ENCODE data around the gene SPIN1.
A peak's percentile ranks its signal among the peaks of the same experiment; 100 is the strongest.

The SPIN1 gene

GRCh38 chr9:88429595-88430430, 41.6 kb downstream of the SPIN1 start:
- no peaks in the 10 kb centered on the region for H3K9me3 ChIP-seq (ENCODE audit: insufficient read depth, low read length, severe bottlenecking)
- H3K79me2 ChIP-seq (ENCODE audit: insufficient read depth, low read length) = peaks cover 67% of the 10 kb centered on the region
- no peak for TF ChIP-seq EZH2 (IDR thresholded peaks at IDR 0.05; ENCODE audit: borderline replicate concordance, low read depth, low read length, severe bottlenecking)
- no peak for TF ChIP-seq CTCF (IDR thresholded peaks at IDR 0.05; ENCODE audit: borderline replicate concordance, extremely low read depth, low read length, poor library complexity, severe bottlenecking)
- ATAC-seq (ENCODE audit: insufficient read depth, low read depth) (no peak), DNase-seq (no peak)
- no peak overlapping the region for H3K9ac ChIP-seq (ENCODE audit: low read depth, low read length)
- no peak overlapping the region for H3K27ac ChIP-seq (ENCODE audit: low read length)
- peaks cover 58% of the 10 kb centered on the region for H3K36me3 ChIP-seq (ENCODE audit: insufficient read depth, low read length)
- no peak overlapping the region for H3K4me2 ChIP-seq (ENCODE audit: insufficient read depth, low read length)
- no peak overlapping the region for H2AFZ ChIP-seq (ENCODE audit: low read depth, low read length)
- H3K4me1 ChIP-seq (ENCODE audit: insufficient read depth, low read length) = no peaks in the 10 kb centered on the region
- H3K4me3 ChIP-seq (ENCODE audit: low read depth in 1 of 2, low read length in 2 of 2) = no peak overlapping the region
- no peaks in the 10 kb centered on the region for H3K27me3 ChIP-seq (ENCODE audit: insufficient read depth, low read length, poor library complexity)
- H4K20me1 ChIP-seq (ENCODE audit: insufficient read depth, low read length) = peaks cover 30% of the 10 kb centered on the region

GRCh38 chr9:88433583-88434255, 45.5 kb downstream of the SPIN1 start:
- H2AFZ ChIP-seq (ENCODE audit: low read depth, low read length) = no peak overlapping the region
- H3K4me2 ChIP-seq (ENCODE audit: insufficient read depth, low read length) = no peak overlapping the region
- H3K9ac ChIP-seq (ENCODE audit: low read depth, low read length) = no peak overlapping the region
- no peaks in the 10 kb centered on the region for H3K9me3 ChIP-seq (ENCODE audit: insufficient read depth, low read length, severe bottlenecking)
- H3K79me2 ChIP-seq (ENCODE audit: insufficient read depth, low read length) = peaks cover 72% of the 10 kb centered on the region
- DNase-seq (no peak), ATAC-seq (ENCODE audit: insufficient read depth, low read depth) (peak; percentile 76)
- H3K4me1 ChIP-seq (ENCODE audit: insufficient read depth, low read length) = peaks cover 17% of the 10 kb centered on the region
- no peak overlapping the region for H3K27ac ChIP-seq (ENCODE audit: low read length)
- no peaks in the 10 kb centered on the region for H3K27me3 ChIP-seq (ENCODE audit: insufficient read depth, low read length, poor library complexity)
- peaks cover 66% of the 10 kb centered on the region for H3K36me3 ChIP-seq (ENCODE audit: insufficient read depth, low read length)
- H3K4me3 ChIP-seq (ENCODE audit: low read depth in 1 of 2, low read length in 2 of 2) = no peak overlapping the region
- TF ChIP-seq CTCF (IDR thresholded peaks at IDR 0.05; ENCODE audit: borderline replicate concordance, extremely low read depth, low read length, poor library complexity, severe bottlenecking) (no peak), EZH2 (IDR thresholded peaks at IDR 0.05; ENCODE audit: borderline replicate concordance, low read depth, low read length, severe bottlenecking) (no peak)
- peaks cover 18% of the 10 kb centered on the region for H4K20me1 ChIP-seq (ENCODE audit: insufficient read depth, low read length)

GRCh38 chr9:88435336-88435735, 47.1 kb downstream of the SPIN1 start:
- no peak for ATAC-seq (ENCODE audit: insufficient read depth, low read depth)
- peaks cover 50% of the 10 kb centered on the region for H3K36me3 ChIP-seq (ENCODE audit: insufficient read depth, low read length)
- H3K9ac ChIP-seq (ENCODE audit: low read depth, low read length) = no peak overlapping the region
- H3K4me2 ChIP-seq (ENCODE audit: insufficient read depth, low read length) = no peak overlapping the region
- TF ChIP-seq CTCF (IDR thresholded peaks at IDR 0.05; ENCODE audit: borderline replicate concordance, extremely low read depth, low read length, poor library complexity, severe bottlenecking) (no peak), EZH2 (IDR thresholded peaks at IDR 0.05; ENCODE audit: borderline replicate concordance, low read depth, low read length, severe bottlenecking) (no peak)
- H3K79me2 ChIP-seq (ENCODE audit: insufficient read depth, low read length) = peaks cover 69% of the 10 kb centered on the region
- no peak overlapping the region for H2AFZ ChIP-seq (ENCODE audit: low read depth, low read length)
- no peak for DNase-seq
- peaks cover 22% of the 10 kb centered on the region for H3K4me1 ChIP-seq (ENCODE audit: insufficient read depth, low read length)
- peaks cover 8% of the 10 kb centered on the region; the same call in 1 of the 2 replicates for H4K20me1 ChIP-seq (ENCODE audit: insufficient read depth, low read length)
- no peaks in the 10 kb centered on the region for H3K9me3 ChIP-seq (ENCODE audit: insufficient read depth, low read length, severe bottlenecking)
- H3K27me3 ChIP-seq (ENCODE audit: insufficient read depth, low read length, poor library complexity) = no peaks in the 10 kb centered on the region
- H3K4me3 ChIP-seq (ENCODE audit: low read depth in 1 of 2, low read length in 2 of 2) = no peak overlapping the region
- 0 out of 2 replicates have a peak overlapping the region, but pooled peaks have one; percentile 20 for H3K27ac ChIP-seq (ENCODE audit: low read length)
